B cell (primary cell): ENCODE measurements around the gene NCK1. TPM values are rescaled to one million over a fixed set of nuclear protein-coding genes. Genes with fewer than 3 reads are reported as not detected.
"Not testable (repeated sequence)": the region's sequence is repeated elsewhere in the genome, so short reads cannot be mapped to it uniquely, and the experiment has no call there.

ENCODE experiments used
- ATAC-seq: fragments of 200-7000 bp; cut with Tn5 transposase; one replicate; pipeline ENCODE4 v1.10.0; 2021; ENCODE audit warnings: low read depth, mild to moderate bottlenecking, moderate number of reproducible peaks, moderate library complexity
- CTCF ChIA-PET: fragments of 350-600 bp; sonication (Branson Sonifier 250); formaldehyde crosslinking; loops from one replicate; lab custom pipeline; 2021; ENCODE audit warnings: antibody characterized with exemption, inconsistent platforms; lab: Charles Lee
- POLR2A ChIA-PET: fragments of 350-600 bp; sonication (Branson Sonifier 250); formaldehyde crosslinking; loops from one replicate; lab custom pipeline; 2021; ENCODE audit warnings: antibody characterized with exemption; lab: Charles Lee
- DNase-seq: peaks from one replicate; pipeline ENCODE4 v3.0.0; 2013
- H2AFZ ChIP-seq: 2 replicates; pipeline ENCODE4 v1.6.1; 2012; ENCODE audit warnings: mild to moderate bottlenecking, low read depth, low read length; ENCODE audit not compliant: insufficient read depth, poor library complexity, severe bottlenecking
- H3K27ac ChIP-seq, 2 donors: 1 replicate in 1 of 2; 2 replicates in 1 of 2; pipeline ENCODE4 v1.5.1; 2012 to 2013; ENCODE audit warnings: low read length in 2 of 2, mild to moderate bottlenecking in 2 of 2, moderate library complexity in 1 of 2
- H3K27me3 ChIP-seq, 4 experiments: fragments of 200-600 bp in 1 of 4; sonication (generic) in 1 of 4; replicated peaks in 1 of 4; 1 replicate in 2 of 4; 2 replicates in 2 of 4; pipeline versions ENCODE4 v1.6.1 to v1.7.0; 2013 to 2016; ENCODE audit warnings: low read length in 3 of 4, mild to moderate bottlenecking in 2 of 4, mixed read lengths in 1 of 4, moderate library complexity in 1 of 4; ENCODE audit not compliant: insufficient read depth in 4 of 4, control insufficient read depth in 3 of 4; ENCODE audit errors: control extremely low read depth in 1 of 4
- H3K36me3 ChIP-seq, 2 experiments: replicated peaks in 1 of 2; 1 replicate in 1 of 2; 2 replicates in 1 of 2; pipeline versions ENCODE4 v1.6.1 to v1.7.1; 2013; ENCODE audit warnings: low read length in 1 of 2; ENCODE audit not compliant: insufficient read depth in 2 of 2, control insufficient read depth in 1 of 2; ENCODE audit errors: control extremely low read depth in 1 of 2, extremely low read depth in 1 of 2
- H3K4me1 ChIP-seq, 2 donors: fragments of 200-600 bp in 1 of 2; sonication (generic) in 1 of 2; 1 replicate in 1 of 2; 2 replicates in 1 of 2; pipeline versions ENCODE4 v1.5.1 to v1.6.1; 2013 to 2017; ENCODE audit warnings: low read length in 2 of 2; ENCODE audit not compliant: control insufficient read depth in 2 of 2, insufficient read depth in 2 of 2
- H3K4me2 ChIP-seq: replicated peaks from 2 replicates; pipeline ENCODE3; 2012; ENCODE audit warnings: mild to moderate bottlenecking, low read depth, low read length; ENCODE audit not compliant: poor library complexity, severe bottlenecking
- H3K4me3 ChIP-seq, 5 experiments: fragments of 200-600 bp in 1 of 5; sonication (generic) in 1 of 5; 1 replicate in 3 of 5; 2 replicates in 2 of 5; pipeline versions ENCODE4 v1.5.1 to v1.7.0; 2011 to 2016; ENCODE audit warnings: low read length in 4 of 5, mild to moderate bottlenecking in 4 of 5, low read depth in 2 of 5, control low read depth in 1 of 5, moderate library complexity in 1 of 5; ENCODE audit not compliant: insufficient read depth in 1 of 5; ENCODE audit errors: control extremely low read depth in 1 of 5, extremely low read depth in 1 of 5
- H3K79me2 ChIP-seq: fragments of 200-600 bp; sonication (generic); one replicate; pipeline ENCODE4 v1.6.0; 2016; ENCODE audit warnings: low read length; ENCODE audit not compliant: control insufficient read depth, insufficient read depth
- H3K9ac ChIP-seq: fragments of 200-600 bp; sonication (generic); 2 replicates; pipeline ENCODE4 v1.6.1; 2017; ENCODE audit warnings: mild to moderate bottlenecking, low read length, moderate library complexity
- H3K9me3 ChIP-seq, 3 donors: one replicate each; pipeline versions ENCODE4 v1.6.1 to v1.7.1; 2013; ENCODE audit warnings: low read length in 2 of 3; ENCODE audit not compliant: control insufficient read depth in 2 of 3, insufficient read depth in 1 of 3; ENCODE audit errors: control extremely low read depth in 1 of 3
- H4K20me1 ChIP-seq: 2 replicates; pipeline ENCODE4 v1.6.0; 2012; ENCODE audit warnings: mild to moderate bottlenecking, low read length; ENCODE audit not compliant: insufficient read depth, control insufficient read depth, poor library complexity, severe bottlenecking
- H3K27ac Mint-ChIP-seq: one replicate; pipeline ENCODE4 v1.8.0; 2021; ENCODE audit warnings: mixed read lengths
- H3K27me3 Mint-ChIP-seq: one replicate; pipeline ENCODE4 v1.8.0; 2021; ENCODE audit warnings: mixed read lengths
- H3K4me1 Mint-ChIP-seq: one replicate; pipeline ENCODE4 v1.8.0; 2021; ENCODE audit warnings: mixed read lengths
- H3K4me3 Mint-ChIP-seq: one replicate; pipeline ENCODE4 v1.8.0; 2021; ENCODE audit warnings: mixed read lengths
- H3K9me3 Mint-ChIP-seq: one replicate; pipeline ENCODE4 v1.8.0; 2022; ENCODE audit warnings: mixed read lengths; ENCODE audit not compliant: insufficient read depth
- EZH2 ChIP-seq: IDR thresholded peaks from 2 replicates; pipeline ENCODE4 v1.6.1; 2012; ENCODE audit warnings: borderline replicate concordance, low read depth, mild to moderate bottlenecking, moderate library complexity, low read length; ENCODE audit not compliant: insufficient read depth, poor library complexity, severe bottlenecking
- WGBS: methylation state at CpG from one replicate; pipeline ENCODE4 v1.1.5; 2013; ENCODE audit warnings: missing lambda C conversion rate; ENCODE audit not compliant: insufficient coverage; 5-methylcytosine and 5-hydroxymethylcytosine counted together
- intact Hi-C: fragments of 100-400 bp; cut with micrococcal nuclease; formaldehyde crosslinking; loops from one replicate; pipeline ENCODE4 v1.10.0; 2022
- polyA plus RNA-seq: library from polyadenylated mRNA; depleted of rRNA; stranded (reverse); fragments of >200 nt; gene quantifications from 2 replicates; pipeline ENCODE4 v1.2.3, GENCODE V29; 2012
- total RNA-seq, 2 donors: library from RNA; stranded (reverse); fragments of 120-200 nt in 1 of 2; gene quantifications; 1 replicate in 1 of 2; 2 replicates in 1 of 2; pipeline versions ENCODE4 v1.2.3 to v1.2.4, GENCODE V29; 2013 to 2022
- TF ChIP-seq, protein P1 (sequence below): fragments of 200-600 bp; IDR thresholded peaks from one replicate; pipeline ENCODE4 v1.8.0; 2022; ENCODE audit warnings: antibody characterized with exemption, mild to moderate bottlenecking

Gene NCK1
- total and polyA plus RNA-seq, 2 donors (not counting 1 experiment from before 2014, with no cell fraction given), result 12.6 to 32.4 TPM

DNA sequence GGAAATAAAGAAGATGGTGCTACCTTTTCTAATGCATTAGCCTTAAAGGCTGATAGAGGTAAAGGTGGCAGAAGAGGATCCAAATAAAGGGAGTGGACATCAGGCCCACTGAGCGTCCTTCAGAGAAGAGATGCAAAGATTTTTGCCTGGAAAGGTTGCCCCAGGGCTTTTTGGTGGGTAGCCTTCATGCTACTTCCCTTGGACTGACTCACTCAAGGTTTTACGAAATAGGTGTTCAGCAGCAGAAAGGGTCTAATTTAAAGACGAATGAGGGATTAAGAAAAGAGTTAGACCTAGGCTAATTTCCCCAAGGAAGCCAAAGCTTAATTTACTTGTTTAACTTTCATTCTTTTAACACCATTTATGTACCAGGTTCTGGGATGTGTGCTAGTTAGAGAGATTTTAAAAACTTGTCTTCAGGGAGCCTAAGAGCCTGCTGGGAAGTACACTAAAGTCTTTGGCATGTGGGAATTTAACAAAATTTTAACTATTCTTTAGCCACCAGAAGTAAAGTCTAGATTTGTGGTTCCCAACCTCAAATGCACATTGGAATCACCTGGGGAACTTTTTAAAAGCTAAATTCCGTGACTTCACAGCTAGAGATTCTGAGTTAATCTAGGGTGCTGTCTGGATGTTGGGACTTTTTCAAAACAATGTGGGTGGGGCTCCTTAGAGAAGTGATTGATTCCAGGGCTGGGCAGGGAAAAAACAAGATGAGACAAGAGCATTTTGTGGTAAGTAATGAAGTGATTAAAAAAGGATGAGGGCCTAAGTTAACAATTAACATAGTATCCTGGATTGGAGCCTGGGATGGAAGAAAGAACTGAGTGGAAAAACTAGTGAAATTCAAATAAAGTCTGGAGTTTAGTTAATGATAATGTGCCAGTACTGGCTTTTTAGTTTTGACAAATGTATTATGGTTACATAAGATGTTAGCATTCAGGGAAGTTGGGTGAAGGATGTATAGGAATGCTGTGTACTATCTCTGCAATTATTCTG, 99.1 kb downstream of the NCK1 start:
- H3K27me3 Mint-ChIP-seq, result no peaks in the 10 kb centered on the region
- H3K36me3 ChIP-seq, result peaks cover 0 to 2% of the 10 kb centered on the region in 2 experiments
- no peaks in the 10 kb centered on the region for H3K4me1 ChIP-seq
- ChIA-PET POLR2A (no interaction called here), CTCF (no interaction called here)
- TF ChIP-seq, protein P1, sequence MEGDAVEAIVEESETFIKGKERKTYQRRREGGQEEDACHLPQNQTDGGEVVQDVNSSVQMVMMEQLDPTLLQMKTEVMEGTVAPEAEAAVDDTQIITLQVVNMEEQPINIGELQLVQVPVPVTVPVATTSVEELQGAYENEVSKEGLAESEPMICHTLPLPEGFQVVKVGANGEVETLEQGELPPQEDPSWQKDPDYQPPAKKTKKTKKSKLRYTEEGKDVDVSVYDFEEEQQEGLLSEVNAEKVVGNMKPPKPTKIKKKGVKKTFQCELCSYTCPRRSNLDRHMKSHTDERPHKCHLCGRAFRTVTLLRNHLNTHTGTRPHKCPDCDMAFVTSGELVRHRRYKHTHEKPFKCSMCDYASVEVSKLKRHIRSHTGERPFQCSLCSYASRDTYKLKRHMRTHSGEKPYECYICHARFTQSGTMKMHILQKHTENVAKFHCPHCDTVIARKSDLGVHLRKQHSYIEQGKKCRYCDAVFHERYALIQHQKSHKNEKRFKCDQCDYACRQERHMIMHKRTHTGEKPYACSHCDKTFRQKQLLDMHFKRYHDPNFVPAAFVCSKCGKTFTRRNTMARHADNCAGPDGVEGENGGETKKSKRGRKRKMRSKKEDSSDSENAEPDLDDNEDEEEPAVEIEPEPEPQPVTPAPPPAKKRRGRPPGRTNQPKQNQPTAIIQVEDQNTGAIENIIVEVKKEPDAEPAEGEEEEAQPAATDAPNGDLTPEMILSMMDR, result no peak
- no peak for TF ChIP-seq EZH2
- H3K4me1 Mint-ChIP-seq, result no peaks in the 10 kb centered on the region
- no peak overlapping the region for H3K27ac ChIP-seq
- H3K4me2 ChIP-seq, result no peak overlapping the region
- no peak overlapping the region for H3K9ac ChIP-seq
- H3K4me3 Mint-ChIP-seq, result no peak overlapping the region
- no peak overlapping the region for H3K4me3 ChIP-seq
- H3K27ac Mint-ChIP-seq, result no peak overlapping the region
- 93% methylated on average over 2 of the region's 4 CpGs for WGBS
- intact Hi-C loops, result no loop called here
- ATAC-seq (no peak), DNase-seq (no peak)
- no peaks in the 10 kb centered on the region for H3K27me3 ChIP-seq
- no peak overlapping the region for H2AFZ ChIP-seq
- no peaks in the 10 kb centered on the region for H4K20me1 ChIP-seq
- H3K79me2 ChIP-seq, result no peaks in the 10 kb centered on the region
- no peaks in the 10 kb centered on the region for H3K9me3 ChIP-seq
- H3K9me3 Mint-ChIP-seq, result no peaks in the 10 kb centered on the region

DNA sequence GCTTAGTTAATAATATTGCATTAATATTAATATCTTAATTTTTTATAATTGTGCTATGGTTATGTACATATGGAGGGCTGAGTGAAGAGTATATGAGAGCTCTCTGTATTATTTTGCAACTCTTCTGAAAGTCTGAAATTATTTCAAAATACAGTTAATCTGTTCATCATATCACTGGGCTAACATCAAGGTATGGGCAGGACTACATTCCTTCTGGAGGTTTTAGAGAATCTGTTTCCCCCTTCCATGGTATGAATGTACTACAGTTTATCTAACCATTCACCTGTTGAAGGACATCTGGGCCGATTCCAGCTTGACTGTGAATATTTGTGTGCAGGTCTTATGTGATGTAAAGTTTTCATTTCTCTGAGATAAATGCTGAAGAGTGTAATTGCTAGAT, 100.9 kb downstream of the NCK1 start:
- Histone ChIP-seq H3K9ac (no peak overlapping the region), H3K4me2 (no peak overlapping the region), H4K20me1 (no peaks in the 10 kb centered on the region), H3K27ac (no peak overlapping the region), H3K9me3 (no peaks in the 10 kb centered on the region), H3K36me3 (peaks cover 0 to 2% of the 10 kb centered on the region in 2 experiments), H2AFZ (no peak overlapping the region), H3K27me3 (no peaks in the 10 kb centered on the region), H3K4me3 (no peak overlapping the region), H3K4me1 (no peaks in the 10 kb centered on the region), H3K79me2 (no peaks in the 10 kb centered on the region)
- Mint-ChIP-seq H3K4me3 (no peak overlapping the region), H3K4me1 (no peaks in the 10 kb centered on the region), H3K9me3 (no peaks in the 10 kb centered on the region), H3K27ac (no peak overlapping the region), H3K27me3 (no peaks in the 10 kb centered on the region)
- ATAC-seq, result no peak
- WGBS, result no CpG with 5 or more reads among the region's 1 CpG
- no peak for TF ChIP-seq EZH2
- TF ChIP-seq, protein P1, result no peak
- CTCF ChIA-PET, result interaction anchor here (0.6 kb wide), 1 partner anchor 14 kb away, joined by 3 read pairs; no protein-coding TSS in a partner anchor
- intact Hi-C loops, result no loop called here
- DNase-seq, result no peak
- POLR2A ChIA-PET, result interaction anchor here (0.6 kb wide), 2 partner anchors 9 to 12 kb away, joined by 3 to 6 read pairs; no protein-coding TSS in a partner anchor

DNA sequence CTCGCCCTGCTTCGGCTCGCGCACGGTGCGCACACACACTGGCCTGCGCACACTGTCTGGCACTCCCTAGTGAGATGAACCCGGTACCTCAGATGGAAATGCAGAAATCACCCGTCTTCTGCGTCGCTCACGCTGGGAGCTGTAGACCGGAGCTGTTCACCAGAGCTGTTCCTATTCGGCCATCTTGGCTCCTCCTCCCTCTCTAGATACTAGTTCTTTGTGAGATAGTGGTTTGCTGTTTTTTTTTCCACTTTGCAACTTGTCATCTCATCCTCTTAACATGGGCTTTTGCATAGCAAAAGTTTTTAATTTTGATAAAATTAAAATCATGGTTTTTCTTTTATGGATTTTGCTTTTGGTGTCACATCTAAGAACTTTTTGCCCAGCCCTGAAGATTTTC, 107.5 kb downstream of the NCK1 start:
- ATAC-seq, H4K20me1 ChIP-seq, H3K9me3 ChIP-seq, H3K27me3 ChIP-seq, CTCF ChIA-PET, H3K27ac ChIP-seq, H3K4me2 ChIP-seq, intact Hi-C loops, DNase-seq, H3K4me3 ChIP-seq, H3K27ac Mint-ChIP-seq, H3K36me3 ChIP-seq, H3K27me3 Mint-ChIP-seq, POLR2A ChIA-PET, H2AFZ ChIP-seq, H3K79me2 ChIP-seq, H3K9ac ChIP-seq, H3K4me3 Mint-ChIP-seq, H3K4me1 Mint-ChIP-seq, H3K9me3 Mint-ChIP-seq, H3K4me1 ChIP-seq: not testable (repeated sequence)
- no CpG with 5 or more reads among the region's 14 CpGs for WGBS
